EH (cell line): ENCODE results near the gene SYNPR.

ENCODE experiments used
- DNase-seq: peaks from one replicate; pipeline ENCODE4 v3.0.0-alpha.2; 2015; ENCODE audit warnings: low read depth

The SYNPR gene

DNA sequence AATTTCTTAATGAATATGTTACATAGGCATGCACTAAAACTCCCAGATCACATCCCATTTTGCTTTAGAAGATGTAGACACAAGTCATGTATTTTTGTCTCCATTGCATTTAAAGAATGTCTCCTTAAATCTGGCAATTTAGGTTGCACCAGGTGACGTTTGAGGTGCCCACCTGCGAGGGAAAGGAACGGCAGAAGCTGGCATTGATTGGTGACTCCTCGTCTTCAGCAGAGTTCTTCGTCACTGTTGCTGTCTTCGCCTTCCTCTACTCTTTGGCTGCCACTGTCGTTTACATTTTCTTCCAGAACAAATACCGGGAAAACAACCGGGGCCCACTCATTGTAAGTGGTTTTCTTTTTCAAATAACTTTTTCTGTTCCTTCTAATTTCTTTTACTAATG, 278.3 kb downstream of the SYNPR start:
- no peak for DNase-seq

DNA sequence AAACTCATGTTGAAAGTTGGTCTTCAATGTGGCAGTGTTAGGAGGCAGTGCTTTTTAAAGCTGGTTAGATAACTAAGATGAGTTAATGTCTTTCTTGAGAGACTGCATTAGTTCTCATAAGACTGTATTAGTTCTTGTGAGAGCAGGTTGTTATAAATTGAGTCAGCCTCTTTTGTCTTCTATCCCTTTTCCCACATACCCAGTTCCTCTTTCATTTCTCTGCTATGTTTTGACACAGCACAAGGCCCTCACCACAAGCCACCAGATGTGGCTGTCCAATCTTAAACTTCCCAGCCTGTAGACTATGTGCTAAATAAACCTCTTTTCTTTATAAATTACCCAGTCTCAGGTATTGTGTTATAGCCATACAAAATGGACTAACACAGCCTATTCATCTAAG, 279.8 kb downstream of the SYNPR start:
- no peak for DNase-seq

DNA sequence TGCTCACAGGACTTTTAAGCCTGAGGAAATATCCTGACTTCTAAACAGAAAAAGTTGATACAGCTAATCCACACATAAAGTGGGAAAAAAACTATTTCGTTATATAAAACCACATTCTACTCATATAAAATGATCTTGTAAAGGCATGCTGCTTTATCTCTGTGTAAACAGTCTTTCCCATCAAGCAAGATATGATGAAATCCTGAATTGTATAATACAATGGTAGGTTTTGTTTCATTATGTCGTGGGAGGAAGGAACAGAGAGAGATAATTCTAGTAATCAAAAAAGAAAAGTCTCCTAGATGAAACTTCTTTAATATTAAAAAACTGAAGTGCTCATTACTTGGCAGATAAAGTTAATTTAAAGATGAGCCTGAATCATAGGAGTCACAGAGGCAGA, 281.8 kb downstream of the SYNPR start:
- no peak for DNase-seq

DNA sequence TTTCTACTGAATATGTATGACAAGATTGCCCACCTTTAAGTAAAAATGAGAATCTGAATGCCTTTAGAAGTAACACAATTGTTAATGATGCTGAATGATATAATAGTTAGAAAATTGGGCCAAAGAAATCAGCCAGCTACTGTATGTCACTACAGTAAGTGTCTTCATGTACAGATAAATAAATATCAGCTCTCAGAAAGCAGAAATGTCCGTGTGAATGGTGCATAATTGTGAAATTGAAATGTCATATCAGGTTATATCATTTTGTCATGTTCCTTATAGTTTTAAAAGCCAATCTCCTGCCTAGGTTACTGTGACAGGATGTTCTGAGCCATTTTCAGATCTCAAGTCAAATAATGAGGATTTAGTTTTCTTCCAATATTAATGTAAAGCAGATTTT, 283.8 kb downstream of the SYNPR start:
- no peak for DNase-seq

DNA sequence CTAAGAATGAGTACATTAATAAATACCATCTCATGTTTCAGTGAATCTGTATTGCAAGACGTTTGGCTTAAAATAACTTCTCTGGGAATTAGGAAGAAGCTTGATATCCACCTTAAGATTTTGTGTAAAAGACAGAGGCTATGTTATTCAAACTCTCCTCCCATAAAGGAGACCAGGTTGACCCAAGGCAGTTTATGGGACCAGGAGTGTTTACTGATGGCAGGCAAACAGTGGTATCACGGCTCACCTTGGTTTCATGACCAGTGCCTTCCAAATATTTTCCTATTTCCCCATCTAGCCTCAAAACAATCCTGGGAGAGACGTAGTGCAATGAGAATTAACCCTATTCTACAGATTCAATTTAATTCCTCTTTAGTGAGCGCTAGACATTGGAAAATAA, 284.2 kb downstream of the SYNPR start:
- DNase-seq, result no peak

DNA sequence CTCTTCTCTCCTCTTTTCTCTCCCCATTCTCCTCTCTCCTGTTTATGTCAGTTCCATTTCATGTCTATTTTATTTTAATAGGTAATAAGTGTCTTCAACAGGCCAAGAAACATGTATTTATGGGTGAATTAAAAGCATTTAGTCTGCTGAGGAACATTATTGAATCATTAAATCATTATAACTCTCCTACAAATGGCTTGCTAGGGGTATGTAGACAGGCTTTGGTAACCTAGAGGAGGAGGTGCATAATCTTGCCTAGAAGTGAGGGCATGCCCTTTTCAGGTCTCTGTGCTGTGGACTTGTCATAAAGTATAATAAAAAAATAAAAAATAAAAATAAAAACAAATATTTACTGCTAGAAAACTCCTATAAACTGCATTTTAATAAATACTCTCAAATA, 285.5 kb downstream of the SYNPR start:
- DNase-seq, result no peak

DNA sequence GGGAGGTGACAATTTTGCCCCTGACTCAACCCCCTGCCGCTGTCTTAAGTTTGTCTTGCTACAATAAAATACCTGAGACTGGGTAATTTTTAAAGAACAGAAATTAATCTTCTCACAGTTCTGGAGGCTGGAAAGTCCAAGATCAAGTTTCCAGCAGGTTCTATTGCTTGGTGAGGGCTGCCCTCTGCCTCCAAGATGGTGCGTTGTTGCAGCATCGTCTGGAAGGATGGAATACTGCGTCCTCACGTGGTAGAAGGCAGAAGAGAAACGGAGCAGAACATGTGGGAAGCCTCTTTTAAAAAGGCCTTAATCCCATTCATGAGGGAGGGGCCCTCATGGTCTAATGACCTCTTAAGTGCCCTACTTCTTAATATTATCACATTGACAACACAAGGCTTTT, 287.1 kb downstream of the SYNPR start:
- DNase-seq, result no peak

DNA sequence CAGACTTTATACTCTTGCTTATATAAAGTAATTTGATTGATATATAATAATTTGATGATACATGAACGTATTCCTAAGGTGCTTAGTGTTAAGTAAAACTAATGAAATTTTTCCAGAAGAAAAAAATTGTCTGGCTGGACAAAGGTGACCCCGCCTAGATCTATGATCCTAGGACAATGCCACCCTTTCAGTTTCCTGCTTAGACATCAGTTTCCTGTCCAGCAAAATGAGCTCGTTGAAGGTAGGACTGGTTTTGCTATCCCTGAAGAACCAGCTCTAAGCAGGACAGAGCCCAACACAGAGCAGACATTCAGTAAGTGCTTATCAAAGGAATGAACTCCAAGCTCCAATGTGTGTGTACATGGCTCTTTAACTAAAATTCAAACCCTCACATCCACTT, 293.6 kb downstream of the SYNPR start:
- DNase-seq, result no peak

DNA sequence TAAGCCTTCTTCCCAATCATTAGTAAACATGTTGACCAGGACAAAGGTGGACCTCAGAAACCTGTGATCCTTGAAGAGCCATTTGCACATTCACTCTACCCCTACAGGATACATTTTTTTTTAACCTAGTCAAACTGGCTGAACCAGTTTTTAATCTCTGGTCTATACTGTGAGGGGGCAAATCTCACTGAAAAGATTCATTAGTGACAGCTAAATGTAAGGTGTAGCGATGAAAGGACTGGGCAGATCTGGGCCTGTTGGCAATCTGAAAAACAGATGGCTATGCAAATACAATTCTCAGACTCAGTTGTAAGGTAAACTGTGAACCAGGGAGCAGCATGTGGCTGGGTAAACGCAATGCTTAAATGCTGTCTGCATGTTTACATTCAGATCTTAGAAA, 298.7 kb downstream of the SYNPR start:
- DNase-seq, result no peak

DNA sequence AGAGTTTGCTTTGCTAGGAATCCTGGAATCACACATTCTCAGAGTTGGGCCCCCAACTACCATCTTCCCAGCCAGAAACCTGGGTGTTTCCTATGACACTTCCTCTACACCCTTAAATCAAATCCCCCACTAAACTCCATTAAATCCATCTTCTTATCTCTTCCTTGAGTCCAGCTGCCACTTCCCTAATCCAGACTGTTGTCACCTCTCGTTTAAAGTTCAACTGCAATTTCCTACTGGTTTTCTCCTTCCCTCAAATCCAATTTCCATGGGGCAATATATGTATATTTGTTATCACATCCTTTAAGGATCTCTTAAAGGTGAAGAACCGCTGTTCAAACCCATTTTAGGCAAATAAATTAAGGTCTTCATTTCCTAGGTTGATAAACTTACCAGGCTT, 300.8 kb downstream of the SYNPR start:
- no peak for DNase-seq

DNA sequence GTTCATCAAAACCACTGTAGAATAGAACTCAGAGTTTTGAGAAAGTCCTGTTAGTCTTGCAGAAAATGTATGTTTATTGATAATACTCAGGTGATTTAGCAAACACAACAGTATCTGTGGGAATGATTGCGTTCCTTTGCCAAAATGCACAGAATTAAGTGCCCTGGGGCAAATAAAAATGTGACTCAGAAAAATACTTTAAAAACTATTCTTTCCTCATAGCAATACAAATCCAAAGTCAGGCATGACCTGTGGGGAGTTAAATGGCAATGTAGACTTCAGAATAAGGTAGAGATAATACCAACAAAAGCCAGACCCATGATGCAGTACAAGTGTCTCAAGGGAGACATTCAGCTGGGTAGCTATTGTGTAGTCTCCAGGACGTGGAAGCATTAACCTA, 302.0 kb downstream of the SYNPR start:
- no peak for DNase-seq

DNA sequence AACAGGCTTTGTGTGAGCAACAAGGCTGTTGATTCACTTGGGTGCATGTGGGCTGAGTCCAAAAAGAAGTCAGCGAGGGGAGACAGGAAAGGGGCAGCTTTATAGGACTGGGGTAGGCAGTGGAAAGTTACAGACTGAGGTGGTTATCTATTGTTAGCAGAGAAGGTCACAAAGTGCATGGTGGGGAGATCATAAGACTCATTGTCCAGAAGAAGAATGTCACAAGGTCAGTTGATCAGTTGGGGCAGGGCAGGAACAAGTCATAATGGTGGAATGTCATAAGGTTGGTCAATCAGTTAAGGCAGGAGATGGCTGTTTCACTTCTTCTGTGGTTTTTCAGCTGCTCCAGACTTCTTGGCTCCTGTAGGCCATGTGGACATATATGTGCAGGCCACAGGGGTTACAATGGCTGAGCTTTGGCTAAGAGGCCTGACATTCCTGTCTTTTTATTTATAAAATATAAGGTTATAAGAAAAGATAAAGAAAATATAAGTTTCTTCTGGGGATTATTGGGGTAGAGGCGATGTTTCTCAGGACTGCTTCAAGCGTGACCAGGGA, 304.9 kb downstream of the SYNPR start:
- peak; percentile 0 for DNase-seq

DNA sequence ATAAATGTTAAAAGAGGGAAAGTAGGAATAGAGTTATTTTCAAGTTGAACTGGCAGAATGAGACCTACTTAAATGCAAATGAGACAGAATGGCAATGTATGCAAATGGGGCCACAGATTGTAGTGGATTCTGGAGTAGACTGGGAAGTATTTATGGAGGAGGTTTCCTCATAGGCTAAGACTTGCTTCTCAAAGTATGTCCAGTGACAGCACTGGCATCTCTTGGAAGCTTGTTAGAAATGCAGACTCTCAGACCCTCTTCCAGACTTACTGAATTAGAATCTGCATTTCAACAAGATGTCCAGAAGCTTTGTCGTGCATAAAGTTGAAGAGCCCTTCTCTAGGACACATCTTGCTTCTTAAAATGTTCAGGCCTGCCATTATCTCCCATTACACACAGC, 306.6 kb downstream of the SYNPR start:
- DNase-seq, result no peak

DNA sequence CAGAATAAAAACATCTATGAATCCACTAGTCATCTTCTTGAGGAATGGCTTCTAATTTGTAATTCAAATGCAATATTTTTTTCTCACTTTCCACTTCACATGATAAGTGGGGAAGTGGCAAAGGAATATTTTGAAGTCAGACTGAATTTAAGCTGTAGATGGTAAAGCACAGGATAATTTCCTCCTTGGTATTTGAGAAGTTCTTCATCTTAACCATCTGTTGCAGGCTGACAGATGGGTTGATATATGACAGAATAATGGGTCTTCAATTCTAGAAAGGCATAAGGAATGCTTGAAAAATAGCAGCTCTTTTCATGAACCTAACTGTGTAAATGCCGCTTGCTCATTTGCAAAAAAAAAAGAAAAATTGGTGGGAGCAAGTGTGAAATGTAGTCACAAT, 307.8 kb downstream of the SYNPR start:
- DNase-seq, result no peak

DNA sequence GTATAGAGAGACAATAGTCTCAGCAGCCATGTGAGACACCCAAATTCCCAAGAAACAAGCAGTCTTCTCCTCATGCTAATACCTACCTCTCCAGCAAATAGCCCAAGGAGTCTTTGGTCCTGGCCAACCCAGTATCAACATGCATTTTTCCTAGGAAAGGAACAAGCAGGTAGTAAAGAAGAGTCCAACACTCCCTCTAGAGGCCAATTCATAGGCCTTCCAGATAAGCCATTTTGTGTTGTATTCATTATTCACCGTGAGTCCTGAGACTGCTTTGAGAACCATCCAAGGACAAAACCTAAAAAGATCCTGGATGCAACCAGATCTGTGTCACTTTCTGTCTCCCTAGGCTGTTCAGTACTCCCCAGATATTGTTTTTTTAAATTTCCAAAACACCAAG, 310.8 kb downstream of the SYNPR start:
- no peak for DNase-seq

DNA sequence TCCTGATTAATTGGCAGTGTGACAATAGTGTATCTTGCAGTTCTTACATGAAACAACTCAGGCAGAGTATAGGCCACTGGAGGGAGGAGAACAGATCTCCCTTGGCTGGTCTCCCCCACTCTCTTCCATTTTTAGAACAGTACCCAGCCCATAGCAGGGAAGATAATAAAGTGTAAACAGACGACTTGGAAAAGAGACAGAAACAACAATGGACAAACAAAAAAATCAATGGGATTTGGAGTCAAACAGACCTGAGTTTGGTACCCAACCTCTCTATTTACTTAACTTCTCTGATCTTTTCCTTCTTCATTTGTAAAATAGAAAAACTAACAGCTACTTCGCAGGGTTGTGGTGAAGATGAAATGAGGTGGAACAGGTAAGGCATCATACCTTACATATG, 315.7 kb downstream of the SYNPR start:
- DNase-seq, result no peak

DNA sequence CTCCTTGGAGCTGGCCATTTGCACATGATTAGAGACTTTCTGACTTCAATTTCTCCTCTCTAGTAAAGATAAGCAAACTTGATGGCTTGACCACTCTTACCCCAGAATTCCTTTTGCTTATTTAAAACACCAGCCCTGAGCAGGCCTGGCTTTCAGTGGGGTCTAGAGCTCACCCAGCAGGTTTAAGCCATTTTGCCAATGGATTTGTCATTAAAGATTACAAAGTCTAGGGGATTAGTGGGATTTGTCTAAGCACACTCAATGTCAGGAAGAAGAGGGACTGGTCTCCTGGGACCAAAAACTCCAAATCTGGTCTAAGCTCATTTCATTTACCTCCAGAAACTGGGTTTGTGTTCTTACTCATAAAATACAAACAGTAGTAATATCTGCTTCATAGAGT, 317.1 kb downstream of the SYNPR start:
- DNase-seq, result no peak

DNA sequence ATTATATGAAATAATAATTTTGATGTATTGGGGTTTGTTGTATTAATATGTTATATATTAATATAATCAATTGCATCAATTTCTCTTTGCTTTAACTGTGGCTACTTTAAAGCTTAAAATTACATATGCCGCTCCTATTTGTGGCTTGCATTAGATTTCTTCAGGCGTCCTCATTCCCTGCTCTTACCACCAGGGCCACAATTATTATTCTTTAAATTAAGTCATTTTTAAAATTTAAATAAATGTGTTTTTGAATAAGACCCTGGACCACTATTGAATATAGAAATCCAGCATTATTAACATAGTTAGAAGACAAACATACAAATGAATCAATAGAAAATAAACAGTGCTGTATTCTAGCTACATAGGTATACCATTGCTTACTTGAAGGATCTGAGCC, 318.9 kb downstream of the SYNPR start:
- DNase-seq, result no peak

DNA sequence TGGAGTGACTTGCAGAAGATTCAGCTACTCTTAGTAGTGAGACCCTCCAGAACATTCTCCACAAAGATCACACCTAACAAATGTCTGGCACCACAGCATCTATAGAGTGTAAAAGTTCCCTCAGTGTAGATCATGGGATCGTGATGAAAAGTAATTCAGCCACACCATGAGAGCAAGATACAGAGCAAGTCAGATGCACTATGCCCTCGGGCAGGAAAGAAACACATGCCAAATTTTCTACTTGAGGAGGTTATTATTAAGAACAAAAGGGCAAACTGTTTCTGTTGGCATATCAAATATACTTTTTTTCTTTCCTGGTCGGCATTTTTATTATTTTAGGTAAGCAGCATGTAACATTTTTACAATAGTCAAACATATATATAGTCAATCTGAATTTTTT, 329.6 kb downstream of the SYNPR start:
- no peak for DNase-seq

DNA sequence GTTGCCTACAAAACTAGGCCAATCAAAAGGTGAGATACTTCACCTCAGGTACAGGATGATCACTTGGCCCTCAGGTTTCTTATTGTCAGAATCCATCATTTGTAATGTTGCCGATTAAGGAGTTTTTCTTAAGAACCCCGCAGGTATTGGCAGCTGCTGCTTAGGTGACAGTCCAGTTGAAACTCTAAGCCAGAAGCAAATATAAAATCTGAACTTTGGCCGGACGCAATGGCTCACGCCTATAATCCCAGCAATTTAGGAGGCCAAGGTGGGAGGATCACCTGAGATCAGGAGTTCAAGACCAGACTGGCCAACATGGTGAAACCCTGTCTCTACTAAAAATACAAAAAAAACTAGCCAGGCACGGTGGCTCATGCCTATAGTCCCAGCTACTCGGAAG, 331.3 kb downstream of the SYNPR start:
- no peak for DNase-seq

DNA sequence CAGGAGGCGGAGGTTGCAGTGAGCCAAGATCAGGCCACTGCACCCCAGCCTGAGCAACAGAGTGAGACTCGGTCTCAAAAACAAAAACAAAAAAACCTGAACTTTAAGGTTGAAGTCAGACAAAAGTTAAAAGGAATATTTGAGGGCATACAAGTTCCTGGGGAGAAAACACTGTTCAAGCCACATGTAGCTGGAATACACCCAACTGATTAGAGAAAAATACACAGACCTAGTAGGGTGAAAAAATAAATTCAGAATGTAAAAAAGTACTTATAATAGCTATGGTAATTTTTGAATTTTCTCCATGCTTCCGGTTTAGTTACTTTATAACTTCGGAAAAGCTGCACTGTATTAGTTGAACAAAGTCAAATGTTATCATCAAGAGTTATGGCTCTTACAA, 331.7 kb downstream of the SYNPR start:
- no peak for DNase-seq

DNA sequence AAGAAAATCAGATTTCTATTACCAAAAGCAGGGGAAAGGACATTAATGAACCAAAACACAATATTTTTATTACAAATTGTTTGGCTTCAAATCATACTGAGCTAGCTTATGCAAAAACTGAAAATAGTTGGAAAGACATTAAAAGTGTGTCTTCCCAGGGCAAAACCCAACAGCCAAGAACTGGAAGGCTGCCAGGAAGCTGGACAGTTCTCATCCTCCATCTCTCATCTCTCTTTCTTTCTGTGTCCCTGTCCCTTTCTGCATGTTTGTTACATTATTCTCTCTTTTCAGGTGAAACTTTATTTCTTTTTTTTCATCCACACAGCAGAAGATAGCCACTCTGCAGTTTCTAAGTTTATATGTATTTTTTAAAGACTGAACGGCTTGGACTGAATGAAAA, 333.3 kb downstream of the SYNPR start:
- DNase-seq, result peak; percentile 22

DNA sequence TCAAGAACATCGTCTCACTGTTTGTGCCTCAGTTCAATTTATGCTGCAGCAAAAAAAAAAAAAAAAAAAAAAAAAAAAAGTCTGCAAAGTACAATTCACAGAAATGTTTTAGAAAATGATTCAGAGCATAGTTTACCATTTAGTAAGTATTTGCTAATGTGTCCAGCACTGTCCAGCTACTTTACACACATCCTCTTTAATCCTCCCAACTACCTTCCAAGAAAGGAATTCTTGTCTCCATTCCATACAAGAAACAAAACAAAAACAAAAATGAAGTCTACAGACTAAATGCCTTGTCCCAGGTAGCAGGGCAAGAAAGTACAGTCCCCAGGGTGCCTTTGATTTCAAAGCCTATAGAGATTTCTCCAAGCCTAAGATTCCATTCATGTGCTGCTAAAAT, 335.5 kb downstream of the SYNPR start:
- DNase-seq, result peak; percentile 66

DNA sequence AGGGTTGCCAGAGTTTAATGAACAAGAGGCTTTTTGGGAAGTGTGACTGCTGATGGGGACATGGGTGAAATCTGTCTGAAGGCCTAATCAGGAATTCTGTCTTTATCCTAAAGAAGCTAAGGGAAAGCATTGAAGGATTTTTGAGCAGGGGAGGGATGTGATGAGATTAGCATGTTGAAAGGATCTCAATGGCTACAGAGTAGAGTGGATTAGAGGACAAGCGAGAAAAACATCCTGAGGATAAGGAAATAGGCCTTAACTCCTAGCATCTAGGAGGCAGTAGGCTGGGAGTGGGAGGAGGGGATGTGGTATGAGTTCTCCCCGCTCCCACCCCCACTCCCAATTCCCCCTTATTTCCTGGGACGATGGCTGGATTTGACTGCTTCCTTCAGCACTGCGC, 339.3 kb downstream of the SYNPR start:
- no peak for DNase-seq

DNA sequence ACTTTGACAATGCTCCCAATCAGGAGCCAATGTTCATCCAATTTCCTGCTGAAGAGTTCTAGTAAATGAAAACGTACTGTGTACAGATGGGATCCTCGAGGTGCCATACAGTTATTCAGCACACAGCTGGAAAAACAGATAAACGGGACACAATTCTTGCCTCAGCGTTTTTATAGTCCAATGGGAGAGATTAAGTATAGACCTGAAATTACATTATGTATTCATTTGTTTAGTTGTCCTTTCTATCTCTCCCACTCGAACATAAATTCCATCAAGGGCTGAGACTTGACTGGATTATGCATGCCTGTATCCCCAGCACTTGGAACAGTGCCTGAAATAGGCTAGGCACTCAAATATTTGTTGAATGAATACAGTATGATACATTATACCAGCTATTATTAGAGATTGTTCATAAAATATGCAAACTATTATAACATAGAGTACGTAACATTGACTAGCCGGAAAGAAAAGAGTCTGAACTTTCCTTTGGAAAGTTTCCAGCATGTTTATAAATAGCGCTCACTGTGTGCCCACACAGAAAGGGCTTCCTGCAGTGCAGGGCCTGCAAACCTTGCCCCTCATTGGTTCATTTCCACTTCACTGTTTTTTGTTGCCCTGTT, 346.9 kb downstream of the SYNPR start:
- DNase-seq, result peak; percentile 93
